Activated naive CD4-positive, alpha-beta T cell treated with anti-CD3 and anti-CD28 coated beads, Interleukin-2, amount 10 ng/mL, durations not matched to agents 7 days and 5 days (primary cell): ENCODE data around the gene PRKCB.

Experiments used
- CTCF ChIA-PET: fragments of 350-600 bp; sonication (Branson Sonifier 250); formaldehyde crosslinking; loops from one replicate; lab custom pipeline; 2021; ENCODE audit warnings: antibody characterized with exemption; lab: Charles Lee
- DNase-seq: peaks from one replicate; pipeline ENCODE4 v3.0.0-alpha.2; 2020
- H3K27ac Mint-ChIP-seq: one replicate; pipeline ENCODE4 v1.8.0; 2021; ENCODE audit warnings: mild to moderate bottlenecking, moderate library complexity, mixed read lengths
- H3K27me3 Mint-ChIP-seq: one replicate; pipeline ENCODE4 v1.8.0; 2021; ENCODE audit warnings: mild to moderate bottlenecking, mixed read lengths
- H3K36me3 Mint-ChIP-seq: one replicate; pipeline ENCODE4 v1.8.0; 2021; ENCODE audit warnings: mixed read lengths
- H3K4me1 Mint-ChIP-seq: one replicate; pipeline ENCODE4 v1.8.0; 2021; ENCODE audit warnings: mixed read lengths
- H3K4me3 Mint-ChIP-seq: one replicate; pipeline ENCODE4 v1.8.0; 2021; ENCODE audit warnings: mild to moderate bottlenecking, moderate library complexity, mixed read lengths
- H3K9me3 Mint-ChIP-seq: one replicate; pipeline ENCODE4 v1.8.0; 2021; ENCODE audit warnings: mixed read lengths

Gene PRKCB

DNA sequence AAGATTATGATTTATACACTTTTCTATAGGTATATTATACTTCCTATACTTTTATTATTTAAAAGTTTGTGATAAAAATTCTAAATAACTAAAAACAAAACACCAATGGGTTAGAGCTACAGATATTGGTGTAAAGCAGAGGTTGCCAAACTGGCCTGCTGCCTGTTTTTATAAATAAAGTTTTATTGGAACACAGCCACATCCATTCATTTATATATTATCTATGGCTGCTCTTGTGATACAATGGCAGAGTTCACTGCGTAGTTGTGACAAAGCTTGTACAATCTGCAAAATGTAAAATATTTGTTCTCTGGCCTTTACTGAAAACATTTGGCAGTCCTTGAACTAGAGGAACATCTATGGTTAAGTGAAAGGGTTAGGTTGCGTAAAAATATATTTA, 208.7 kb downstream of the PRKCB start:
- H3K36me3 Mint-ChIP-seq, result peaks cover 18% of the 10 kb centered on the region
- no peaks in the 10 kb centered on the region for H3K9me3 Mint-ChIP-seq
- H3K27ac Mint-ChIP-seq, result no peak overlapping the region
- H3K4me1 Mint-ChIP-seq, result no peaks in the 10 kb centered on the region
- H3K27me3 Mint-ChIP-seq, result no peaks in the 10 kb centered on the region
- CTCF ChIA-PET, result interaction anchor here (1.7 to 4.2 kb wide), 3 partner anchors 26 to 460 kb away, joined by 5 to 26 read pairs (median 10); no protein-coding TSS in a partner anchor
- no peak overlapping the region for H3K4me3 Mint-ChIP-seq
- no peak for DNase-seq

DNA sequence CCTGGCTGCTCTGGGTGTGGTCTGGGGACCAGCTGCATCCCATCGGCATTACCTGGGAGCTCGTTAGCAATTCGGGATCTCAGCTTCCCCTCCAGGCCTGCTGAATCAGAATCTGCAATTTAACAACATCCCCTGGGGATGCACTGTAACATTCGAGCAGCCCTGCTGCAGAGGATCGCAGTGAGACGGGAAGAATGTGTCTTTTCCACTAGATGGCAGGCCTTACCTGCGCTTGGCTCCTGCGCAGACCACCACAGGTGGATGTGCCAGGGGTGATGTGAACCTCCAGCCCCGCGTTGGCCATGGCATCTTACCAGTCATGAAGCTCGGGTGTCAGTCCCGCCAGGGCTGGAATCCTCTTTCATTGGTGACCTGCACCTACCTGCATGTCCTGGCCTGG, 209.9 kb downstream of the PRKCB start:
- Mint-ChIP-seq H3K9me3 (no peaks in the 10 kb centered on the region), H3K27ac (no peak overlapping the region), H3K4me1 (no peaks in the 10 kb centered on the region), H3K4me3 (no peak overlapping the region), H3K27me3 (no peaks in the 10 kb centered on the region), H3K36me3 (peaks cover 14% of the 10 kb centered on the region)
- DNase-seq, result no peak
- CTCF ChIA-PET, result interaction anchor here (0.9 to 2.1 kb wide), 4 partner anchors 25 to 459 kb away, joined by 3 to 10 read pairs (median 4); no protein-coding TSS in a partner anchor

DNA sequence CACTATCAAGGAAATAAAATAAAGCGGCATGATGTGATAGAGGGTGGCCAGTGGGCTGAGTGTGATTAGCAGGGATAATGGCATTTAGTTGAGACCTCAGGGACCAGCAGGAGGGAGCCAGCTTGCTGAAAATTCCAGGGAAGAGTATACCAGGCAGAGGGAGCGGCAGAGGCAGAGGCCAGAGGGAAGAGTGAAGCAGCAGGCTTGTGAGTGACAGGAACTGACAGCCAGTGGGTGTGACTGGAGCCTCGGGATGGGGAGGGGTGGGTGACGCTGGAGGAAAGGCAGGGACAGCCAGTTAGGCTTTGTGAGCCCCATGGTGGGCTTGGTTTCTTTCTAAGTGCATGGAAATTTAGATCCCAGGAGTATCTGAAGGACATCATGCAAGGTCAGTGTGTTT, 210.7 kb downstream of the PRKCB start:
- Mint-ChIP-seq H3K36me3 (peaks cover 17% of the 10 kb centered on the region), H3K4me3 (no peak overlapping the region), H3K4me1 (no peaks in the 10 kb centered on the region), H3K27me3 (no peaks in the 10 kb centered on the region), H3K27ac (no peak overlapping the region), H3K9me3 (no peaks in the 10 kb centered on the region)
- CTCF ChIA-PET, result interaction anchor here (0.9 to 2.1 kb wide), 3 partner anchors 207 to 458 kb away, joined by 3 to 10 read pairs (median 4); no protein-coding TSS in a partner anchor
- DNase-seq, result no peak

DNA sequence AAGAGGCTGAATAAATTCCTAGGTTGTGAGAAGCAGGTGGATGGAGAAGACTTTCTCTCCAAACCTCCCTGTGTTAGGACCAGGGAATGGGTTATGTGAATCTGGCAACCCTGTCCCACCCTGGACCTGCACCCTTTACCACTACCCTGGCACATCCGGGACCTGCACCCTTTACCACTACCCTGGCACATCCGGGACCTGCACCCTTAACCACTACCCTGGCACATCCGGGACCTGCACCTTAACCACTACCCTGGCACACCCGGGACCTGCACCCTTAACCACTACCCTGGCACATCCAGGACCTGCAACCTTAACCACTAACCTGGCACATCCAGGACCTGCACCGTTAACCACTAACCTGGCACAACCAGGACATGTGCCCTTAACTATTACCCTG, 213.3 kb downstream of the PRKCB start:
- H3K27ac Mint-ChIP-seq, result no peak overlapping the region
- DNase-seq, result no peak

DNA sequence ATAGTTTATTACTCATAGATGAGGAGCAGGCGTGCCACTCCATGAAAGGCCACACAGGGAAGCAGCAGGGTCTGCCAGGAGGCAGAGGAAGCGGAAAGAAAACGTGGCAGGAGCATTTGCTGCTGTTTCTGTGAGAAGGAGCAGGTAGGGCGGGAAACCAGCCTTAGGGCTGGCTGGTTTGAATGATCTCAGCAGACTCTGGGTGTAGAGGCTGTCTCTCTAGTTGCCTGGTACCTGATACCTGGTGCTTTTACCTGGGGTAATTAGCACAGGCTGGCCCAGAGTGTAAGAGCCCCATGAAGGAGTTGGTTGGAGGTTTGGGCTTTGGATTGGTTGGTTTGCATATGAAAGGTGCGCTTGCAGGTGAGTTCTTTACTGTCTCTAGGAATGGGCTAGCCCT, 215.3 kb downstream of the PRKCB start:
- no peak for DNase-seq
- Mint-ChIP-seq H3K4me1 (no peaks in the 10 kb centered on the region), H3K4me3 (no peak overlapping the region), H3K27ac (no peak overlapping the region), H3K27me3 (no peaks in the 10 kb centered on the region), H3K9me3 (no peaks in the 10 kb centered on the region), H3K36me3 (peaks cover 20% of the 10 kb centered on the region)
- CTCF ChIA-PET, result no interaction called here

More for the DNA sequence above, 213.3 kb downstream of the PRKCB start:
- CTCF ChIA-PET, result no interaction called here
- Mint-ChIP-seq H3K4me3 (no peak overlapping the region), H3K36me3 (peaks cover 26% of the 10 kb centered on the region), H3K4me1 (no peaks in the 10 kb centered on the region), H3K27me3 (no peaks in the 10 kb centered on the region), H3K9me3 (no peaks in the 10 kb centered on the region)

DNA sequence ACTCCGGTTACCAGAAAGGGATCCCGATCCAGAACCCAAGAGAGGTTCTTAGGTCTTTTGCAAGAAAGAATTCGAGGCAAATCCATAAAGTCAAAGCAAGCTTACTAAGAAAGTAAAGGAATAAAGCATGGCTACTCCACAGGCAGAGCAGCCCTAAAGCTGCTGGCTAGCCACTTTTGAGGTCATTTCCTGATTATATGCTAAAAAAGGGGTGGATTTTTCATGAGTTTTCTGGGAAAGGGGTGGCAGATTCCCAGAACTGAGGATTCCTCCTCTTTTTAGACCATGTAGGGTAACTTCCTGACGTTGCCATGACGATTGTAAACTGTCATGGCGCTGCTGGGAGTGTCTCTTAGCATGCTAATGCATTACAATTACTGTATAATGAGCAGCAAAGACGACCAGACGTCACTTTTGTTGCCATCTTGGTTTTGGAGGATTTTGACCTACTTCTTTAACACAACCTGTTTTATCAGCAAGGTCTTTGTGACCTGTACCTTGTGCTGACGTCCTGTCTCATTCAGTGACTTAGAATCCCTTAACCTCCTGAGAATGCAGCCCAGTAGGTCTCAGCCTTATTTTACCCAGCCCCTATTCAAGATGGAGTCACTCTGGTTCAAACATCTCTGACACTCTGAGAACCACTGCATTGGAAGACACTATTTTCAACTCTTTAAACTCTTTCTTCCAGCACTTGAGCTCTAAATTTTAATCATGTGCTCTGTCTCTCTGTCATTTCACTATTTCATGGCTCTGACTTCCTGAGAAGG, 216.7 kb downstream of the PRKCB start:
- H3K27ac Mint-ChIP-seq, result peak overlapping the region; percentile 11
- CTCF ChIA-PET, result no interaction called here
- no peaks in the 10 kb centered on the region for H3K9me3 Mint-ChIP-seq
- H3K4me3 Mint-ChIP-seq, result no peak overlapping the region
- no peak for DNase-seq
- peaks cover 21% of the 10 kb centered on the region for H3K36me3 Mint-ChIP-seq
- no peaks in the 10 kb centered on the region for H3K4me1 Mint-ChIP-seq
- H3K27me3 Mint-ChIP-seq, result no peaks in the 10 kb centered on the region

DNA sequence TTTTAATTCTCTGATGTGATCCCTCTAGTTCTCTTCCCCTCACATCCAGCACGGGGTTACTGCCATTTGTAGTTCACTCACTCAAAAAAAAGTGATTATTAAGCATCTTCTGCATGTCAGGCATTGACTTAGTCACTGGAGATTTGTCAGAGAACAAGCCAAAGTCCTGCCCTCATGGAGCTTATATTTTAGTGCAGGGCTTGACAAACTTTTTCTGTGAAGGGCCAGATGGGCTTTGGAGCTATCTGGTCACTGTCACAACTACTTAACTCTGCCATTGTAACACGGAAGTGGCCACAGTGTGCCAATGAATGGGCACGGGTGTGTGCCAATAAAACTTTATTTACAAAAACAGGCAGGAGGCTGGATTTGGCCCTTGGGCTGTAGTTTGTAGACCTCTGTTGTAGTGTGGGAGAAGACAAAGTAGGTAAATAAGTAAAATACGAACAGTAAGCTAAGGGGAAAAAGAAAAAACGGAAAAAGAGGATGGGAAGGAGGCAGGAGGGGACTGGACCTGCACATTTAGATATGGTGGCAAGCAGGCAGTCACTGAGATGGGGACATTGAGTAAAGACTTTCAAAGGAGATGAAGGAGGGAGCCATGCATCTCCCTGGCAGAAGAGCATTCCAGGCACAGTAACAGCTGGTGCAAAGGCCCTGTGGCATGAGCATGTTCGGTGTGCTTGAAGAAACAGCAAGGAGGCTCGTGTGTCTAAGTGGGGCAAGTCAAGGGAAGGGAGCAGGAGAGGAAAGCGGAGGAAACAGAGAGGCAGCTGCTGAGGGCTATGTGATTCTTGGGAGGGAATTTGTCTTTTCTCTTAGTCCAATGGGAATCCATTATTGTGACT, 217.5 kb downstream of the PRKCB start:
- no peaks in the 10 kb centered on the region for H3K9me3 Mint-ChIP-seq
- no peak overlapping the region for H3K4me3 Mint-ChIP-seq
- H3K27me3 Mint-ChIP-seq, result no peaks in the 10 kb centered on the region
- DNase-seq, result no peak
- H3K36me3 Mint-ChIP-seq, result peaks cover 25% of the 10 kb centered on the region
- H3K4me1 Mint-ChIP-seq, result no peaks in the 10 kb centered on the region
- H3K27ac Mint-ChIP-seq, result no peak overlapping the region
- CTCF ChIA-PET, result no interaction called here

DNA sequence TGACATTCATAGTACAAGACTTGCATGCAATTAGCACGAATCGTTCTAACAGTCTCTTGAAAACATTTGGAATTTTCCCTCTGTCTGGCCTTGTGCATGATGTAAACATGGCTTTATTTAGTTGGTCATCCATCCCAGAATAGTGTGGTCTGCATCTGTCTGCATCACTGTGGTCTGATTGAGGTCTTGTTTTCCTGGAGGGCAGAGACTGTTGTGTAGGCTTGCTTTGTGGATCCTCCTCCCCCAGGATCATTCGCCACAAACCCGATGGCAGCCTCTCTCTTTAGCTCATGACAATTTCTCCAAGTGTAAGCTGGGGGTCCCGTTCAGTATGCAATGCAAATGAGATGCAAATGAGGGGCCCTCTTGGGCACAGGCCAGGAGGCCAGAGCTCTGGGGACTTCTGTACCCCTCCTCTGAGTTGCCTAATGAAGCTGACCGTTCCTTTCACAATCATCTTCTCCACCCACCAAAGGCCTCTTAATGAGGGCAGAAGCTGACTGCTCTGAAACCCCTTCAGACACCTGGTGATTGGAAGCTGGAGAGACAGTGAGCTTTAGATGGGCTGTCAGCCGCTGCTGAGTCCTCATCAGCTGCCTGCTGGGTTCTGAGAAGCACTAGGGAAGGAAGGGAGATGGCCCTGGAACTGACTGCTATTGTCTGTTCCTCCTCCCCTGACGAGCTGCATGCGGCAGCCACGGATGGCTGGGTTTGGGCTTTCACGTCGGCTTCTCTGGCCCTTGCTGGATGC, 219.1 kb downstream of the PRKCB start:
- CTCF ChIA-PET, result interaction anchor here (1.2 to 2.4 kb wide), 3 partner anchors 14 to 198 kb away, joined by 3 to 7 read pairs (median 6); no protein-coding TSS in a partner anchor
- H3K9me3 Mint-ChIP-seq, result no peaks in the 10 kb centered on the region
- no peak overlapping the region for H3K4me3 Mint-ChIP-seq
- H3K27me3 Mint-ChIP-seq, result no peaks in the 10 kb centered on the region
- no peak for DNase-seq
- peaks cover 23% of the 10 kb centered on the region for H3K36me3 Mint-ChIP-seq
- H3K4me1 Mint-ChIP-seq, result no peaks in the 10 kb centered on the region
- no peak overlapping the region for H3K27ac Mint-ChIP-seq

DNA sequence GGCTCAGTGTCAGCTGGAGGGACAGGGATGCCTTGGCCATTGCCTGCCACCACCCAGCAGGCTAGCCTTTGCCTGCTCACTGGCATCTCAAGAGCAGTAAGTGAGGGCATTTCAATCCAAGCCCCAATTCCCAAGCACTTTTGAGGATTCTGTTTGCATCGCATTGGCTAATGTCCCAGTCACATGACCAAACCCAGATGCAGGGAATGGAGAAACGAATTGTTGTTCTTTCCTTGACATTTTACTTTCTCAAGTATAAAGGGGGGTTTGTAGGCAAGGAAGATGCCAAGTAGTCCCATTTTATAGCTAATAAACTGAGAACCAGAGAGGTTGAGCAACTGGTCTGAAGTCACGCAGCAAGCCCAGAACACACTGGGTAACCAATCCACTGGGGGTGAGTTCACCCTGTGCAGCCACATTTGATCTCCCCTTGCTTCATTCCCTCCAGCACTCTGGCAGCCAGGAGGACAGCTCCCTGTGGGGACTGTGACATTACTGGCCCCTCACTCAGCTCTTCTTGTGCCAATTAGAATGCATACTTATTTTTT, 226.6 kb downstream of the PRKCB start:
- Mint-ChIP-seq H3K27me3 (no peaks in the 10 kb centered on the region), H3K27ac (no peak overlapping the region), H3K4me3 (no peak overlapping the region), H3K4me1 (no peaks in the 10 kb centered on the region), H3K36me3 (peaks cover 22% of the 10 kb centered on the region), H3K9me3 (no peaks in the 10 kb centered on the region)
- CTCF ChIA-PET, result no interaction called here
- no peak for DNase-seq

DNA sequence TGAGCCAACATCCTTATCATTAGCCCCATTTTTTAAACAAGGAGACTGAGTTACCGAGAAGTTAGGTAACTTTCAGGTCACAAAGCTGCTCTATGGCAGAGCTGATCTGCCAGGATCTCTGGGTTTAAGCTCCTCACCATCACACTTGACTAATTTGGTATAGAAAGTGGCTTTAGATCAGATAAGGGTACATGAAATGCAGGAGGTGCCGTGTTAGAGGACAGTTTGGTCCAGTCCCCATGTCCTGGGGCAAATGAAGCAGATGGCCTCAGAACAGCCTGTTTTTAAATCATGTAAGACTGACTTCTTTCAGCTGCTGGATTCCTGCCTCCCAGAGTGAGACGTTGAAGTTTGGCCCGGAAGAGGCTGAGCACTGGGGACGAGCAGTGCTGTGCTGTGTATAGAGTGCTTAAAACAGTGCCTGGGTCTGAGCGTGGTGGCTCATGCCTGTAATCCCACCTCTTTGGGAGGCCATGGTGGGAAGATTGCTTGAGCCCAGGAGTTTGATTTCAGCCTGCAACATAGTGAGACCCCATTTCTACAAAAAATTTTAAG, 233.3 kb downstream of the PRKCB start:
- peaks cover 13% of the 10 kb centered on the region for H3K4me1 Mint-ChIP-seq
- no peaks in the 10 kb centered on the region for H3K36me3 Mint-ChIP-seq
- no peak for DNase-seq
- no peaks in the 10 kb centered on the region for H3K27me3 Mint-ChIP-seq
- no peak overlapping the region for H3K4me3 Mint-ChIP-seq
- no peaks in the 10 kb centered on the region for H3K9me3 Mint-ChIP-seq
- CTCF ChIA-PET, result interaction anchor here (0.8 to 3.1 kb wide), 4 partner anchors 62 to 436 kb away, joined by 3 to 40 read pairs (median 6); no protein-coding TSS in a partner anchor
- H3K27ac Mint-ChIP-seq, result no peak overlapping the region

DNA sequence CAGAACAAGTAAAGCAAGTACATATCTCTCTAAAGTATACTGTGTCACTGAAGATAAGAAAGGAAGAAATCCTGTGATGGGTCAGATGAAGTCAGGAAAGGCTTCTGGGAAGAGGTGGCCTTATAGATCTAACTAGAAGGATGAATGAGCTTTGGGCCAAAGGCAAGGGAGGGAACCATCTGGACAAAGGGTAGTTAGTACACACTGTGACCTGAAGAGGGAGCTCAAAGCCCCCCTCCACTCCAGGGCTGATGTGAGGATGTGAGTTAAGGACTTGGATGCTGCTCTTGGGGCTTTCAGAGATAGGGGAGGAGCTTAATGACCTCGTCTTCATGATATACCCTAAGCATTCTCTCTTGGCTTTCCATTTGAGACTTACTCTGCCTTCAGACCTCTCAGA, 235.1 kb downstream of the PRKCB start:
- Mint-ChIP-seq H3K27me3 (no peaks in the 10 kb centered on the region), H3K4me3 (no peak overlapping the region)

DNA sequence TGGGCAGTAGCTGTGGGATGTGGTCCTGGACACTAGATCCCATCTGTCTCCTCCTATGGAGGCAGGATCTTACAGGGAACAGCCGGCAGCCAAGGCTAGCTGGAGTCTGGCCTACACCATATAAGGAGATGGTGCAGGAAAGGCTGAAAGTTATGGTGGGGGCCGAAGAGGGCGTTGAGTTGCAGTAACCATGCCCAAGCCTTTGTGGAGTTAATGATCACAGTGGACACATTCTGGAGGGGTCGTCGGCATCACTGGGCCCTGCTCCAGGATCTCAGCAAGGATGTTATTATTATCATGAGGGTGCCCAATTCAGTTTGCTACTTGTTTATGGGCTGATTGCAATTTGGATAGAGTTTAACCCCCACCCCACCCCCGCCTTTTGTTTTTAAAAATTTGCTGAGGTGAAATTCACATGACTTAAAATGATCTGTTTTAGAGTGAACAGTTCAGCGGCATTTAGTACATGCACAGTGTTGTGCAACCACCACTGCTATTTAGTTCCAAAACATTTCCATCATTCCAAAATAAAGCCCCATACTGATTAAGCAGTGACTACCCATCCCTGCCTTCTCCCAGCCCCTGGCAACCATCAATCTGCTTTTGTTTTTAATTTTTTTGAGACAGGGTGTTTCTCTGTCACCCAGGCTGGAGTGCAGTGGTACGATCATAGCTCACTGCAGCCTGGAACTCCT, 236.0 kb downstream of the PRKCB start:
- CTCF ChIA-PET, result interaction anchor here (0.6 to 3.1 kb wide), 10 partner anchors 11 to 428 kb away, joined by 3 to 40 read pairs (median 4); no protein-coding TSS in a partner anchor
- Mint-ChIP-seq H3K4me1 (peaks cover 13% of the 10 kb centered on the region), H3K4me3 (no peak overlapping the region), H3K9me3 (no peaks in the 10 kb centered on the region), H3K27ac (no peak overlapping the region), H3K36me3 (no peaks in the 10 kb centered on the region), H3K27me3 (no peaks in the 10 kb centered on the region)
- no peak for DNase-seq

More for the DNA sequence above, 235.1 kb downstream of the PRKCB start:
- CTCF ChIA-PET, result interaction anchor here (0.6 to 3.1 kb wide), 17 partner anchors 10 to 434 kb away, joined by 3 to 40 read pairs (median 4); partner anchors contain the start of gene CACNG3
- peak; percentile 32 for DNase-seq
- Mint-ChIP-seq H3K4me1 (peaks cover 13% of the 10 kb centered on the region), H3K9me3 (no peaks in the 10 kb centered on the region), H3K27ac (no peak overlapping the region), H3K36me3 (no peaks in the 10 kb centered on the region)

DNA sequence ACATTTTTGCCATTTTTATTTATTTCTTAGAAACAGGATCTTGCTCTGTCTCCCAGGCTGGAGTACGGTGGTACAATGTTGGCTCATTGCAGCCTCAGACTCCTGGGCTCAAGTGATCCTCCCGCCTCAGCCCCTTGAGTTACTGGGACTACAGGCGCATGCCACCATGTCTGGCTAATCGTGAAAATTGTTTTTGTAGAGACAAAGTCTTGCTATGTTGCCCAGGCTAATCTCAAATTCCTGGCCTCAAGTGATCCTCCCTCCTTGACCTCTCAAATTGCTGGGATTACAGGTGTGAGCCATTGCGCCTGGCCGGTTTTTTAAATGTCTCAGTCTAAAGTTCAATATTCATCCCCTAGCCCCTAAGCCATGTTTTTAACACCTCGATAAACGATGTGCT, 237.5 kb downstream of the PRKCB start:
- Mint-ChIP-seq H3K27me3 (no peaks in the 10 kb centered on the region), H3K9me3 (no peaks in the 10 kb centered on the region), H3K4me1 (peaks cover 13% of the 10 kb centered on the region), H3K4me3 (no peak overlapping the region), H3K27ac (peak overlapping the region; percentile 28), H3K36me3 (peaks cover 2% of the 10 kb centered on the region)
- DNase-seq, result no peak
- CTCF ChIA-PET, result interaction anchor here (1.8 to 2.4 kb wide), 2 partner anchors 173 to 180 kb away, joined by 4 to 5 read pairs; no protein-coding TSS in a partner anchor
